GM21619 (cell line): Measurements from ENCODE around the gene GALNTL6.
"Not testable (repeated sequence)": the region's sequence is repeated elsewhere in the genome, so short reads cannot be mapped to it uniquely, and the experiment has no call there.

Experiments used
- ATAC-seq: cut with Tn5 transposase; IDR thresholded peaks from one replicate; pipeline ENCODE4 v1.9.1; 2021; ENCODE audit not compliant: unreplicated experiment

The GALNTL6 gene

DNA sequence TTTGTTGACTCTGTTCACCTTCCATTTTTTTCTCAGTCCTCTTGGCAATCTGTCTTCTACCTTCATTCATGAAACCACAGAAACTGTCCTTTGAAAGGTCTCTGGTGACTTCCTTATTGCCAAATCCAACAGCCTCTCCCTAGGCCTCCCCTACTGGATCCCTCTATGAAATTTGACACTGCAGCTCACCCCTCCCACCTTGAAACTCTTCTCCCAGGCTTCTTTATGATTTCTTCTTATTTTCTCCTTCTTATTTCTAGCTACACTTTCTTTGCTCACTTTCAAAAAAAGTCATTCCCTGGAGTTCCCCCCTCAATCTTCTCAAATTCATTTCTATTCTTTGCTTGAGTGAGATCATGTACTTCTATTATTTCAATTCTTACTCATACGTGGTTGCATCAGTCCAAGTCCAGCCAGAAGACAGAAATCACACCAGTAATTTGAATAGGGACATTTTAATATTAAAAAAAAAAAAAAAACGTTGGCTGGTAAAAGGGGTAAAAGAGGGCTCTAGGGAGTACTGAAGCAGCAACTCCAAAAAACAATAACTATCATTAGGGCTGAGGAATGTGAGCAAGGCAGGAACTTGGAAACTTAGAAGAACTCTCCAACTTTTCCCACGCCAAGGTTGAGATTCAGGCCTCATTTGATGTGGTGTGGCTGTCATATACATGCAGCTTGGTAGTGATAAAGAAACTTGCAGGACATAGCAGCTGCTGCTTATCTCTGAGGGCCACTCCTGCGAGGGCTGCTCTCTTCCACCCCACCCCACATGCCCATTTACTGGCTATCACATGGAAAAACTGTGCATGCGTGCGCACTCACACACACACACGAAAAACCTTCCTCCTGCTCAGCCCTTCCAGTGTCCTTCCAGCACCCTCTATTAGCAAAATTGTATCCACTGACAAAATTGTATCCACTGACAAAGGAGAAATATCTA lies 1185.6 kb downstream of the GALNTL6 start:
- ATAC-seq = no peak

DNA sequence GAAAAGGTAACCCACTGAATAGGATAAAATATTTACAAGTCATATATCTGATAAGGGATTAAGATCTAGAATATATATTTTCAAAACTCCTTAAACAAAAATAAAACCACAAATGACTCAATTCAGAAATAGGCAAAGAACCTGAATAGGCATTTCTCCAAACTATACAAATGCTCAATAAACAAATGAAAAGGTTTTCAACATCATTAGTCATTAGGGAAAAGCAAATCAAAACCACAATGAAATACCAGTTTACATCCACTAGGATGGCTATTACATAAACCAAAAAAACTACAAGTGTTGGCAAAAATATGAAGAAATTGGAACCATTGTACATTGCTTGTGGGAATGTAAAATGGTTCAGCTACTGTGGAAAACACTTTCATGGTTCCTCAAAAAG lies 1188.4 kb downstream of the GALNTL6 start:
- ATAC-seq = no peak

DNA sequence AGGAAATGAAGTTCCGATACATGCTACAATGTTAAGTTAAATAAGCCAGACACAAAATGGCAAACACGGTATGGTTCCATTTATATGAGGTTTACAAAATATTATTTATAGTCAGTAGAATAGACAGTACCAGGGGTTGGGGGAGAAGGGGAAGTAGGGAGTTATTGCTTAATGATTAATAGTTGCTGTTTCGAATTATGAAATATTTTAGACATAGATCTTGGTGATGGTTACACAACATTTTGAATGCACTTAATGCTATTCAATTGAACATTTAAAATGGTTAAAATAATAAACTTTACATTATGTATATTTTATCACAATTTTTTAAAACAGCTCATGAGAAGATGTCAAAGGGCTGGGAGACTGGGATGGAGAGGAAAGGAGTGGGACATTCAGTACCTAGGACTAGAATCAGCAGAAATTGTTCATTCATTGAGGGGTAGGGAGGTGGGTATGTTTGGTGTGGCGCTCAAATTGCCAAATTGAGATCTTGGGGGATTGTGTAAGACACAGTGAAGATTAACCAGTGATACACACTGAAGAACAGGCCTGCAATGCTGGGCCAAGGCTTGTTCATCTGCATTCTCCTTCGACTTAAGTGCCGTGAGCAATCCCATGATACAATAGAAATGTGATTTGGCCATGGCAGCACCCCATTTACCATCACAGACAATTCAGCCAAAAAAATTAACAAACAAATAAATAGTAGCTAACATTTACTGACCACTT lies 1189.8 kb downstream of the GALNTL6 start:
- ATAC-seq = no peak

DNA sequence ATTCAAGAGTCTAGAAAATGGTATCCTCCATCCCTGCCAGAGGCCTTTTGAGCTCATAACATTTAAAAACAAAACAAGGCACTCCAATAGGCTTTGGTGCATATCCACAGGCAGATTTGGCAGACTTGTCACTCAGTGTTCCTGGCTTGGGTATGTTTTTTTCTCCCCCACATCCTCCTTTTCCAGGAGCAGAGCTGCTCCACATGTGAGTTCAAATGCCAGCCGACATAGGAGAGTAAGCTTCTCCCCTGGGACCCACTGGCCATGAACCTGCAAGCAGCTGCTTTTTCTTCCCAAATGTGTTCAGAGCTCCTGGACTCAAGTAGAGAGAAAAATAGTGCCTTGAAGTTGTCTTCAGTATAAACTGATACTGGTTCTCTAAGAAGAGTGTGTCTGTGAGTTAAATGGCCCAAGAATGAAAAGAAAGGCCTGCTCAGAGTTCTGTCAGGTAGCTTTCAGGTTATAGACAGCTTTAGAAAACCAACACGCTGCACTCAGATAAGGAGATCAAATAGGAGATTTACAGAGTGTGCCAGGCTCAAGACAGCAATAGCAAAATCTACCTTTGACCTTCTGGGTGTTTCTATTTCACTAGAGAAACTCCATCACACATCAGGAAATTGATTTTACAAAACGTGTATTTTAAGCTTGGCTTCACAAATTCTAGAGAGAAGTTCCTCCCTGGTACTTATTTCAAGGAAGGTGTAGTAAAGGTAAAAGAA lies 1192.9 kb downstream of the GALNTL6 start:
- no peak for ATAC-seq

DNA sequence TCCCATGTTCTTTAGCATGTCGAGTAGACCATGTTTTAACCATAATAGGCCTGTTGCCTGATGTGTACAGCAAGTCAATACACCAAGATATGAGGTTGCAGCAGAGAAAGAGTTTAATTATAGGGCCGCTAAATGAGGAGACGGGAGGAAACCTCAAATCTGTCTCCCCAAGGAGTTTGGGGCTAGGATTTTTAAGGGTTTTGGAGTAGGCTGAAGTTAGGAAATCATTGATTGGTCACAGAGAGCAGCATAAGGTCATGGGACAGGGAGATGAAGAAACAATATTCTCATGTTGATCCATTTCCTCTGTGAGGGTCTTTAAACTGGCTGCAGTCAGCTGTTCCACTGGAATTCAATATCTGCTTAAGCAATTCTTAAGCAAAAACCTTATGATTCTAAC lies 1195.2 kb downstream of the GALNTL6 start:
- ATAC-seq = no peak

DNA sequence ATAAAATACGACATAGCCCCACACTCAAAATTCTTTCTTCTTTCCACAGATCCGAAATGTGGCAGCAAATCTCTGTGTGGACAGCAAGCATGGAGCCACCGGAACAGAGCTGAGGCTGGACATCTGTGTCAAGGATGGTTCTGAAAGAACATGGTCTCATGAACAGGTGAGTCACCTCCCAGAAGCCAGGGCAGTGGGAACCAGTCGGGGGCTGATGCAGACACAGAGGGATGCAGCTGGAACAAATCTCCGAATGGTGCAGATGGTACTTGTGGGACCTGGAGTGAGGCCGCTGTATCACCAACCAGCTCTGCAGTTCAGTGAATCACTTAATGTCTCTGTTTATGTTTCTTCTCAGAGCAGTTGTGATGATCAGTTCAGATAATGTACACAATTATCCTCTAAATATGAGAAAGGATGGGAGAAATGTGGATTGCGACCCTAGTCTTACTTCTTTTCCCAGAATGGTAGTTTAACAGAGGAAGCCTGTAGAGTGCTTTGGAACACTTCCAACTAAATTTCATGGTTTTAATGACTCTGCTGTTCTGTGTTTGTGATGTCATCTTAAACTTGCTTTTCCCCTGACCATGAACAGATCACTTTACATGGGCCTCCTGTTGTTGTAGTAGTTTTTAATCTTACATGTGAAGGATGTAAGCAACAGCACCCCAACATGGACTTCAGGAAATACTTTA lies 1196.1 kb downstream of the GALNTL6 start:
- no peak for ATAC-seq

DNA sequence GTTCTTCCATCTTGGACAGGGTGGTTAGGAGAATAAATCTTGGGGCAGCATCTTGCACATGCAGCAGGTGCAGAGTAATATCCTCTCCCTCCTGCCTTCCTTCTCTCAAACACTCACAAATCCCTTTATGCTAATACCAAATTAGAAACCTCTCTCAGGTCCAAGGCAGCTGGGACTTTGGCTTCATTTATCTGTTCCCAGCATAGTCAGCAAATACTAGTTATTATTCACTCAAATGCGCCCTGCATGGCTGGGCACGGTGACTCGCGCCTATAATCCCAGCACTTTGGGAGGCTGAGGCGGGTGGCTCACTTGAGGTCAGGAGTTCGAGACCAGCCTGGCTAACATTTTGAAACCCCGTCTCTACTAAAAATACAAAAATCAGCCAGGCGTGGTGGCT lies 1199.4 kb downstream of the GALNTL6 start:
- ATAC-seq = no peak

DNA sequence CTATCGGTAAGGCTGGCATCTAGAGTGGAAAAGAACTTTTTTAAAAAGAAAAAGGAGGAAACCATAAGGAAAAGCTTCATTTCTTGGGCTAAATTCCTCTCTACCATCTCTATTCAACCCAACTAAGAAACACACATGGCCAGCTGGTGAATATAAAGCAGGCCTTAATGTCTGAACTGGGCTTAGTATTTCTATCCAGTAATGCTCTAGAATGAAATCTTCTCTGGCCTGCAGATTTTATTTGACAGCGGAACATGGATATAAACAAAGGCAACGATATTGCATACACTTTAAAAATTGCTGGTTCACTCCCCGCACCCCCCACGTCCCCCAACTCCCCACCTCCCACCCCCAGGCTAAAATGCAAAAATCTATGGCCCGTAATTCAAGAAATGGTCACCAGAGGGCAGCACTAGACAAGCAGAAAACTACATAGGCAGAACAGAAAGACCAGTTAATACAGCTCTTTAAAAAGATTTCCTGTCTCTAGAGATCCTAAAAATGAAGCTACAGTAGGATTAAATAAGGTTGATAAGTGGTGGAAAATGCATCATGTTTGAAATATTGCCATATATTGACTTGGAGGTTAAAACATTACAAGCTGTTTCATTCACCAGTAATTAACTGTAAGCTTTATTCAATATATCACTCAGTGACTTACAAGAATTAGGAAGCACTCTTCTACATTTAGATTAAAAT lies 1200.2 kb downstream of the GALNTL6 start:
- no peak for ATAC-seq

DNA sequence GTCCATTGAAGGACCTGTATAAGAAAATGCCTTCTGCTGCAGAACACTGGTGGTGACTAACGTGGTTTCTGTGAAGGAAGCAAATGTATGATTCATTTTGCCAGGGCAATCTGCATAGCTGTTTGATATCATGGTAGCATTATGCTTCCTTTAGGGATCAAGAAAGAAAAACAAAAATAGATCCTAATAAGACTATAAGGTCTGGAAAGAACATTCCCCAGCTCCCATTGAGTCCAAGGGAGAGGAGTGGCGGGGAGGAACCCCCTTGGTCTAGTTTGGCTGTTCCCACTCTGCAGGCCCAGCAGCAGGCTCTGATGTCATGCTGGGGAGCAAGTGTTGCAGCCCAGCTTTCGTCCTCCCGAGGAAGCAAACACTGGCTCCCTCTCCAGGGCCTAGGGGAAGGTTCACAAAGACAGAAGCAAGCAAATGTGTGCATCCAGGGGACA lies 1200.9 kb downstream of the GALNTL6 start:
- no peak for ATAC-seq

DNA sequence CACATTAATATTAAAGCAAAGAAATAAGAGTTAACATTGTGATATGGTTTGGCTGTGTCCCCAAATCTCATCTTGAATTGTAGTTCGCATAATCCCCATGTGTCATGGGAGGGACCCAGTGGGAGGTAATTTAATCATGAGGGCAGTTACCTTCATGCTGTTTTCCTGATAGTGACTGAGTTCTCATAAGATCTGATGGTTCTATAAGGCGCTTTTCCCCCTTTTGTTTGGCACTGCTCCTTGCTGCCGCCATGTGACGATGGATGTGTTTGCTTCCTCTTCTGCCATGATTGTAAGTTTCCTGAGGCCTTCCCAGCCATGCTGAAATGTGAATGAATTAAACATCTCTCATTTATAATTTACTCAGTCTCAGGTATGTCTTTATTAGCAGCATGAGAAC lies 1201.6 kb downstream of the GALNTL6 start:
- no peak for ATAC-seq

DNA sequence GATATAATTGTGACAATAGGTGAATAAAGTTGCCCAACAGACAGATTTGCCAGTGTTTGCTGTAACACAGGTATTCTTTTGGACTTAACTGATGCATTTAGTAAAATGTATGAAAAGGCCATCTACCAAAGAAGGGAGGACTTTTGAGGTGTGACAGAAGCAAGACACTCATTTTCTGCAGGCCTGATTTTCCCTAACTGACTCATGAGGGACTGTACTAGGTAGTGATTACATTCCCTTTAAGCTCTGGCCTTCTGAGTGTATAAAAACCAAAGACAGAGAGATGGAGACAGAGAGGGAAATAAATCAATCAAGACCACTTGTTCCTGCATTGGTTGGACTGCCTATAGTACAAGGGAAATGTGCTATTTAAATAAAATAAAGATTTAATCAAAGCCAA lies 1204.6 kb downstream of the GALNTL6 start:
- ATAC-seq = no peak

DNA sequence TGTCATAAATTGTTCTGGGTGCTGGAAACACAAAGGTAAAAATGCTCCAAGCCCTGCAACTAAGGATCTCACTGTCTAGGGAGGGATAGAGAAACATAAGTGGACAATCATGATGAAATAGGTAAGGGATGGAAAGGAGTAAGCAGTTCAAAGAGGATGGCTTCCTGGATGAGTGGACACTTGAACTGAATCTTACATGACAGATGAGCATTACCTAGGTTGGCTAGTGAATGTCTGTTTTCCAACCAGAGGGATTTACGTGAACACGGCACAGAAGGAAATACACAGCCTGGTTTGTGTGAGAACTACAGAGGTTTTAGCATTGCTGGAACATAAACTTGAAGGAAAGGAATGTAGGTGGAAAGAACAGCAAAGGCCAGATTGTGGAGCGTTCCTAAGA lies 1205.2 kb downstream of the GALNTL6 start:
- no peak for ATAC-seq

DNA sequence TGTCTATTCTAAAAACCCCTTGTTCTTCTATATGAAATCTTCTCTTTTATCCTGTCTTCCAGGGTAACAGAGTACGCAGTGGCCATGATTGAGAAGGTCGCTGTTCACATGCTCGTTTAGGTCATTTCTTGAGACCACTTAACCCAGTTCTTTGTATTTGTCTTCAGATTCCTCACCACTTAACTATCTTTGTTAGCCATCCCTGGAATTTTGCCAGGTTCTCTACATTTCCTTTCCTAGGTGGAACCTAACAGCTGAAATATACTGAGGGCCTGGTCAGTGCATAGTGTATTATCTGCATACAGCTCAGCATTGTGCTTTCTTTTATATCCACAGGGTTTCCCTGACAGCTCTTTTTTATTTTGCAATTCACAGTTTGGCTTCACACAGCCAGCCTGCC lies 1206.5 kb downstream of the GALNTL6 start:
- ATAC-seq = no peak

DNA sequence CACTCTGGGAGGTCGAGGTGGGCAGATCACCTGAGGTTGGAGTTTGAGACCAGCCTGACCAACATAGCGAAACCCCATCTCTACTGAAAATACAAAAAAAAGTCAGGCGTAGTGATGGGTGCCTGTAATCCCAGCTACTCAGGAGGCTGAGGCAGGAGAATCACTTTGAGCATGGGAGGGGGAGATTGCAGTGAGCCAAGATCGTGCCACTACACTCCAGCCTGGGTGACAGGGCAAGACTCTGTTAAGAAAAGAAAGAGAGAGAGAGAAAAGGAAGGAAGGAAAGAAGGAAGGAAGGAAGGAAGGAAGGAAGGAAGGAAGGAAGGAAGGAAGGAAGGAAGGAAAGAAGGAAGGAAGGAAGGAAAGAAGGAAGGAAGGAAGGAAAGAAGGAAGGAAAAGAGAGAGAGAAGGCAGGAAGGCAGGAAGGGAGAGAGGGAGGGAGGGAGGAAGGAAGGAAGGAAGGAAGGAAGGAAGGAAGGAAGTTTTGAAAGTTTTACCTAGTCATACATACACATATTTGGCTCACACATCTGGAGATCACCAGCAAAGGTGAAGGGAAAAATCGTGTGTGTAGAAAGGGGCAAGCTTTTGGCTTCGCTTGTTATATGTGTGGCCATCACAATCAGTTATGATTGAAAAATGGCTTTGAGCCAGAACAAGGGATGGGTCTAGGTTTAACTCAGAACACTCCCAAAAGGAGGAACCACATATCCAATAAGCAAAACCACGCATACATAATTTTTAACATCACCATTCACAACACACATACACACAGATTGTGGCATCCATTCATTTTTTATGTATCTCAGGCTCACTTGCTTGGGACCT lies 1208.8 kb downstream of the GALNTL6 start:
- ATAC-seq = not testable (repeated sequence)

DNA sequence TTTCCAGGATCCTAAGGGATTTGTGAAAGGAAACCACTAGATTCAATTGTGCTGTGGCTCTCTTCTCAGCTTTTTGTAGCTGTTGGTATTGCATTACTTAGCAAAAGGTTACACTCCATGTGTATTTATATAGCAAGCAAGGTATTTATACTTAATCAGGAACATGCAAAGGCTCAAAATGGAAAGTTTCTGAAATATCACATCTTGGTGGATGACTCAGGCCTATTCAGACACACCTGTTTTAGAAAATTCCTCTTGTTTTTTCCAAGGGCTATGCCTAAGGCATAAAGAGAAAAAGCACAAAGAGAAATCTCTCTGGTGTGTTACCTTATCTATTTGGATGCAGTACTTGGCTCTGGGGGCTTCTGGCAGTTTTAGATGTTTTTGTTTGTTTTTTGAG lies 1211.0 kb downstream of the GALNTL6 start:
- ATAC-seq = no peak

DNA sequence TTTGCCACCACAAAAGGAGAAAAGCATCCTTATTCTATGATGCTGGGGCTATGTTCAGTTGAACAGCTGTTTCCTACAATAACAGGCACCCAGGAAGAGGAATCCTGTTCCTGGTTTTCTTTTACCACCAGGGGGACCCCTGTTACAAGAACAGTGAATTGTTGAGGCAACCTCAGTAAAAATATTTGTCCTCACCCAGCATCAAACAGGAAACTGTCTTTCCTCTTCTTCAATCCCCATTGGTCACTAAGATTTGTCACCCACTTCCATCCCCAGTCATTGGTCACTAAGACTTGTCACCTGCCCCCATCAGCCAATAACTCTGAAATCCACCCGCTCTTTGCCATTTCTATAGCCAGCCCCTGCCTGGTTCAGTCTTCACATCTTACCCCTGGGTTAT lies 1211.9 kb downstream of the GALNTL6 start:
- ATAC-seq = peak; percentile 87

DNA sequence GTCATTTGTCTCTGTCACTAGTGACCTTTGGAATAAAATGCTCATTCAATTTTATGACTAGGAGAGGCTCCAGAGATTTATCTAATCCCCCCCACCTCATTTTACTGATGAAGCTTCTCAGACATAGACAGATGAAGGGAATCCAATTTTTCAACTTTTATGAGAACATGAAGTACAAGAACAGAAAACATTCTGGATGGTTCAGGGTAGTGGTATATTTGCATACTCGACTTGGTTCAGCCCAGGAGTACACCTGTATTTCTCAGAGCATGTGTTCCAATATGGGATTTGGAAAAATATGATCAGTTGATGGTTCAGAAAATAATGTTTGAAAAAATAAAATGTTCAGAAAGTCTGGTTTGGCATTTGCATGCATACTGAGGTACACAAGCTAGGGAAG lies 1224.0 kb downstream of the GALNTL6 start:
- ATAC-seq = no peak

DNA sequence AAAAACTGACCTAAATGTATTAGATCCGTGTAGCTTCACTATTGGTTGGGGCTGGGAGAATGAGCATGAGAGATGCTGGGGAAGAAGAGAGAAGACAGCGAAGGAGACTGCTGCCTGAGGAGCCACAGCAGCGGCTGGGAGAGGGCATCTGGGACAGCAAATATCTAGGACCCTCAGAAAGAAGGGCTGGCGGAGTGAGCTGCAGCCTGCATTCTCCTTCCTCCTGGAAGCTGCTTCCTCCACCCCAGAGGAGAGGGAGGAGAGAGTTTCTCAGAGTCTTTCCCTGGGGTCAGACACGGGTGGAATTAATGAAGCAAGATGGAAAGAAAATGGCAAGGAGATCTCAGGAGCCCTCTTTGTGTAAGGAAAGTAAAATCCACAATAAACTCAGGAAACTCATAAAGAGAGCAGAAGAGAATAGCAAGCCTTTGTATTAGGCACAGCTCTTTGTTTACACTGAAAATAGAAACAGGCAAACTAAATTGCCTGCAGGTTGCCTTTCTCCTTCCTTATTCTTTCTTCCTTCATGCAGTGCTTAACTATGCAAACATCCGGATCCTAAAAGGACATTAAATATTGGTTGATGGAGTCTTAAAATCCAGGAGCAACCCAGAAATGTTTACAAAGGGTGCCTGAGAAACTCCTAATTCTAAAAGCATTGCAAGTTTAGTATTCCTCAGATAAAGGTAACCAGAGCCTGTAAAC lies 1225.1 kb downstream of the GALNTL6 start:
- ATAC-seq = no peak
